NCI-H748 treated with DMSO at 0.1 percent for 48 hours (cell line): ENCODE results near the gene SRRM5.
"Not testable (repeated sequence)": the region's sequence is repeated elsewhere in the genome, so short reads cannot be mapped to it uniquely, and the experiment has no call there.

ENCODE experiments used
- DNase-seq: peaks from one replicate; lab custom pipeline; 2025; lab: John Stamatoyannopoulos, UW

The SRRM5 gene

DNA sequence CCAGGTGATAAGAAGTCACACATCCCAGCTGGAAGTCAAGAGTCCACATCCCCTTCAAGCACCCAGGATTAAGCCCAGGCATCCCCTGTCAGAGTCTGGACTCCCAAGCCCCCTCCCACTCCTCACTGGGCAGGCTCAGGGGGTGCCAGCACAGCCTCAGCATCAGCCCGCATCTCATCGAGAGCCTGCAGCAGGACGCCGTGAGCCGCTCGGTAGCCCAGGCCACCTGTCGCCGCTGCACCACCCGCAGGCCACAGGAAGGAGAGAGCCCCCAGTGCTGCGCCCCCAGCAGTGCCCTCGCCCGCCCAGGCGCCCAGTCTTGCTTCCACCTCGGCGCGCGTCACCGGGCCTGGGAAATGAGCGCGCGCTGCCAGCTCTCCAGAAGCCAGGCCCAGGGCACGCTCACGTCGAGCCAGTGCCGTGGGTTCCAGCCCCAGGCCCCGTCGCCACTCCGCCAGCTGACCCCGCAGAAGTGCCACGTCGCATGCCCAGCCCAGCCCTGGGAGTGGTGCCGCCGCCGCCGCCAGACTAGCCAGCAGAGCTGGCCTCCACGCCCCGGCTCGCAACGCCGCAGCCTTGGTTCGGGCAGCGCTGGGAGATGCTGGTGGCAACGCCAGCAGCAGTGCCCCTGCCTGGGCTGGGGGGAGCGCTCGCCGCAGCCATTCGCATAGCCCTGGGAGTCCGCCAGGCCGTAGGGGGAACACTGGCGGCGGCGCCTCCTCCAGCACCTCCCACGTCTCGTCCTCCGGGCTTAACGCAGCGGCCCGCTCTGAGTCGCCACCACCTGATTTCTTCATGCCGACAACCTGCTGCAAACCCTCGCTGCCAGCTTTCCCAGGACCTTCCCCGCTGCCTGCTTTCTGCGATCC, 19.8 kb upstream of the SRRM5 start:
- DNase-seq = no peak

DNA sequence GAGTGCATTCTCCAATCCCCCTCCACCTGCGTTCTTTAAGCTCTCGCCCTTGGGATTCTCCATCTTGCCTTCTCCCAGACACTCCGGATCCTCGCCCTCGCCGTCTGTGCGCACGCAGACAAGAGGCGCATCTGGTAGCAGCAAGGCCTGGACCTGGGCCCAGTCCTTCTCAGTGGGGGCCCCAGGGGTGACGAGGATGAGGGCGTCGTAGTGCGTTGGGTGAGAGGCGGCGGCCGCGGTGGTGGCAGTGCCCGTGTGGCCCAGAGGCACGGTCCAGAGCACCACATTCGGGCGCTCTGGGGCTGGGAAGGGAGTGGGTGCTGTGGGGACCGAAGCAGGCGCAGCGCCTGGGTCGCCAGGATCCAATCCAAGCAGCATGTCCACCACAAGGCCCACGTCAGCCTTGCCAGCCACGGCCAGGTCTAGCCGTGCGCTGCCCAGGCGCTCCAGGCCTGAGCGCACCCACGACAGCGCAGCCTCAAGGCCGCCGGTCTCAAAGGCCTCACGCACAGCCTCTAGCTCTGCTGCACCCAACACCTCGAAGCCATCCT, 19.0 kb upstream of the SRRM5 start:
- no peak for DNase-seq

DNA sequence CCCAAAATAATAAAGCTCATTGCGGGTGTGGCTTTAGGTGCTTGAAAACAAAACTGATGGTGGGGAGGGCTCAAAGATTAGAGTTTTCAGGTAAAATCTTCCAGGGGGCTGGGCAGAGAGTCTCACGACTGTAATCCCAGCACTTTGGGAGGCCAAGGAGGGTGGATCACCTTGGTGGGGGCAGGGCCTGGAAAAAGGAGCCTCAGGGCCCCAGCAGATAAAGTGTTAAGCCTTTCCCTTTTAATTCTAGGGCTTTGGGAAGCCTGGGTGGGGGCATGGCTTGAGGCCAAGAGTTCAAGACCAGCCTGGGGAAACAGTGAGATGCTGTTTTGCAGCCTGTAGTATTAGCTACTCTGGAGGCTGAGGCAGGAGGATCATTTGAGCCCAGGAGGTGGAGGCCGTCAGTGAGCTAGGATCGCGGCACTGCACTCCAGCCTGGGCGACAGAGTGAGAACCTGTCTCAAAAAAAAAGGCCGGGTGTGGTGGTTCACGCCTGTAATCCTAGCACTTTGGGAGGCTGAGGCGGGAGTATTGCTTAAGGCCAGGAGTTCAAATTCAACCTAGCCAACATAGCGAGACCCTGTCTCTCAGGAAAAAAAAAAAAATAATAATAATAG, 17.7 kb upstream of the SRRM5 start:
- no peak for DNase-seq

DNA sequence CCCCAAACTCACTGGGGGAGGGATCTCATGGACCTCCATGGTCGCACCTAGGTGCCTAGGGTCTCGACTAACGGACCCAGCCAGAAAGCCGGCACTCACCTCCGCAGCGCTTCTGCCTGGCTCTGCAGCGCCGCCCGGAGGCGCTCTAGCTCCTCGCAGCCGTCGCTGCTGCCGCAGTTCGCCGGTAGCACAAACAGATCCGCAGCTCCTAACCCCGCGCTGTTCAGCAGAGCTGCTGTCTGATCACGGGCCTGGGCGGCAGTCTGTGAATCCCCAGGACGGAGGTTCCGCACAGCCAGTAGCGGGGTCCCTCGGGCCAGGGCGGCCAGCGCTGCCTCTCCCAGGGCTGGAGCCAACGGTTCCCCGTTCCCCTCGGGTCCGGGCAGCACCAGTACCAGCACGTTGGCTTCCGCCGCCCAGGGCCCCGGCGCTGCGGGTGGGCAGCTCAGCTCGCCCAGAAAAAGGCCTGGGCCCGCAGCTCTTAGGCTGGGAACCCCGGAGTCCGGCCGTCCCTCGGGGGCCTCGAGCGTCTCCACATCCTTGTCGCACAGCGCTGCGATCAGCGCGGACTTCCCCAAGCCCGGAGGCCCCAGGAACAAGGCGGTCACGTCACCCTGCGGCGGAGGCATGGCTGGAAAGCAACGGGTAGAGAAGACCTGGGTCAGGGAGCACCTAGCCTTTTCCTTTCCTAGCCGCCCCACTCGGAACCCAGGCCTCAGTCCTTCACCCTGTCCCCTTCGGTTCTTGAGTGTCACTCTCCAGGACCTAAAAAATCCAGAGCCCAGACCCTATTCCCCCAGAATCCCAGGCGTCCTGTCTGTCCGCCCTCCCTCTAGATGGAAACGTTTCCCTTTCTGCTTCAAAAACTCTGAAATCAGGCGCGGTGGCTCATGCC, 16.9 kb upstream of the SRRM5 start:
- peak; percentile 67 for DNase-seq

DNA sequence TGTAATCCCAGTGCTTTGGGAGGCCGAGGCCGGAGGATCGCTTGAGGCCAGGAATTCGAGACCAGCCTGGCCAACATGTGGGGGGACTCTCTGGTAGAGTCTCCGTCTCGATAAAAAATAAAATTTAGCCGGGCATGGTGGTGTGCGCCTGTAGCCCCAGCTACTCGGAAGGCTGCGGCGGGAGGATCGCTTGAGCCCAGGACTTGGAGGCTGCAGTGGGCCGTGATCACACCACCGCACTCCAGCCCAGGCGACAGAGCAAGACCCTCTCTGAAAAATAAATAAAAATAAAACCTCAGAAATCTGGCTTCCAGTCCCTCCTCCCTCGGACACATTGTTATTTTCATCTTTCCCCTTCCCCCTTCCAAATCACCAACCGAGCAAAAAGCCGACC, 16.3 kb upstream of the SRRM5 start:
- no peak for DNase-seq

DNA sequence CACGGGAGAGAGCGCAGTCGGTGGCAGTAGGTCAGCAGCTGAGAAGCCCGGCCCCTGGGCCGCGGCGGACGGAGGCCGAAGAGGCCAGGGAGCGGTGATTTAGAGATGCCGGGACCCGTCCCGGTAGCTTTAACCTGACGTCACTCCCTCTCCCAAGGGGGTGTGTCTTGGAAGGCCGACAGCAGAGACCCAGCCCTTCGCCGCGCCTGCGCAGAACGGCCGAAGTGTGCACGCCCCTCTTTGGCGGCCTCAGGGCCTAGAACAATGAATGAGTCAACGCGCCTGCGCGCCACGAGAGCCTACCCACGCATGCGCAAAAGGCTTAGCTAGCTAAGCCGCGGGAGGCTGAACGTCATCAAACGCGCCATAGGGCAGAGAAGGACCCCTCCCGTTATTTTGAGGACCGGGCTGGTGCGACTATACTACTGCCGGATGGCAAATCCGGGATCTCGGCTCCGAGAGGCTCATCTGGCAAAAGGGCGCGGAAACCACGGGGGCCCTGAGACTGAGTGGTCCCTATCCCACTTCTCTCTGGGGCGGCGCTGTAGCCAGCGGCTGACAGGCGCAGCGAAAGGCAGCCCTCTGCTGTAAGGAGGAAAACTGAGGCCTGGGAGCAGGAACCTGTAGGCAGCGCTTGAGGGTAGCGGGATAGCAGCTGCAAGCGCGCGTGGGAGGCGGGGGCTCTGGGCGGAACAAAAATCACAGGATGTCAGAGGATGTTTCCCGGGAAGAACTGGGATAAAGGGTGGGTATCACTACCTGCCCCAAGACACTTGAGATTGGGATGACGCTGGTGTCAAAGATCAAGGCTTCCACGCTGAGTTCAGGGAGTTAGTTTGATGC, 15.7 kb upstream of the SRRM5 start, which contains the start of the genes IRGQ and ZNF576:
IRGQ (minus strand) TSS at position 136 of the 843 bp plus-strand sequence. CDS start 796 bp downstream, outside the sequence.
ZNF576 (plus strand) TSS at position 597 of the 843 bp plus-strand sequence. CDS start 514 bp downstream, outside the sequence.
- DNase-seq = peak; percentile 100

DNA sequence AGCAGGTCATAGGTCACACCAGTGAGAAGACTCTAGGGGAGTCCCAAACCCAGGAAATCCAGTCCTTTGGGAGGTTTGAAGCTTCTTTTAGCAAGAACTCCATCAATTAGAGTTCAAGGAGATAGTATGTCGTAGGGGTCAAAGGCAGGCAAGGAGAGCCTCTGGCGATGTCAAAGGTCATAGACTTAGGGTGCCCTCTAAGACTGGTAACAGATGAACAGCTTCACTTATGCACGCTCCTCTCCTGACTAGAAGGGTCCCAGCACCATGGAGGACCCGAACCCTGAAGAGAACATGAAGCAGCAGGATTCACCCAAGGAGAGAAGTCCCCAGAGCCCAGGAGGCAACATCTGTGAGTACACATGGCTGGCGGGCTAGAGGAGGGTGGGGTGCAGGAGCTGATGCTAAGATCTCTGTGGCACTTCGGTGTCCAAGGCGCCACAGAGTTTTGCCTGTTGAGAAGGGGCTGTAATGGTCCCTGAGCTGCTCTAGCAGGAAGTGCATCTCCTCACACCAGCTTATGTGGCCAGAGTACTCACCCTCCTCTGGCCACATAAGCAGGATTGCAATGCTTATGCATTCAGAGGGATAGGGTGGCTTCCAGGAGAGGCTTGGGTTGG, 14.9 kb upstream of the SRRM5 start:
- no peak for DNase-seq

DNA sequence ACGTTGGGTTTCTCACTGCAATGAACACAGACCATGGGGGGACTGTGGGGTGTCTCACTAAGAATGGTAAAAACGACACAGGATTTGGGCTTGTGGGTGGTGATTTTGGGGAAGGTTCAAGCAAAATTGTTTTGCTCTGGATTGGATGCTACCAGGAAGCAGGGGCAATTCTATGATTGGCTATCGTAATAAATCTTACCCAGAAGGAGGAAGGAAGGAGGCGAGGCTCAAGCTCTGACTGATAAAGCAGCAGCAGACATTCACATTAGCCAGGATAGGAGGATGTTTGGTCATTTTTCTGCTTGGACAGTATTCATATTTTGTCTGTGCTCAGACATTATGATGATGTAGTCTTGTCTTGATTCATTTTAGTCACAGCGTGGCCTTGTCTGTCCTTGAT, 14.0 kb upstream of the SRRM5 start:
- no peak for DNase-seq

DNA sequence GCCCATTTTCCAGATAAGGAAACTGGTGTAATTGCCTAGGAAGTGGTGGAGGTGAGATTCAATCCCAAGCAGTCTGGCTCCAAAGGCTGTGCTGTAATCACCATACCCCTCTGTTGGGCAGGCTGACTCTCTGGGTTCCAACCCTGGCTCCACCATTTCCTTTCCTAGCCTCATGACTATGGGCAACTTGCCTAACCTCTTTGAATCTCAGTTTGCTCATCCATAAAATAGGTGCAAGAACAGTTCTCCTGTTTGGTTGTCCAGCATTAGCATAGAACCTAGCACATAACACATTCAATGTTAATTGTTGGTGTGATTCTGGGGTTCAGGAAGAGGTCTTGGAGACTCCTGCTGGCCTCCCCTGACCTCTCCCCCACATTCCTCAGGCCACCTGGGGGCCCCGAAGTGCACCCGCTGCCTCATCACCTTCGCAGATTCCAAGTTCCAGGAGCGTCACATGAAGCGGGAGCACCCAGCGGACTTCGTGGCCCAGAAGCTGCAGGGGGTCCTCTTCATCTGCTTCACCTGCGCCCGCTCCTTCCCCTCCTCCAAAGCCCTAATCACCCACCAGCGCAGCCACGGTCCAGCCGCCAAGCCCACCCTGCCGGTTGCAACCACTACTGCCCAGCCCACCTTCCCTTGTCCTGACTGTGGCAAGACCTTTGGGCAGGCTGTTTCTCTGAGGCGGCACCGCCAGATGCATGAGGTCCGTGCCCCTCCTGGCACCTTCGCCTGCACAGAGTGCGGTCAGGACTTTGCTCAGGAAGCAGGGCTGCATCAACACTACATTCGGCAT, 13.2 kb upstream of the SRRM5 start:
- no peak for DNase-seq

DNA sequence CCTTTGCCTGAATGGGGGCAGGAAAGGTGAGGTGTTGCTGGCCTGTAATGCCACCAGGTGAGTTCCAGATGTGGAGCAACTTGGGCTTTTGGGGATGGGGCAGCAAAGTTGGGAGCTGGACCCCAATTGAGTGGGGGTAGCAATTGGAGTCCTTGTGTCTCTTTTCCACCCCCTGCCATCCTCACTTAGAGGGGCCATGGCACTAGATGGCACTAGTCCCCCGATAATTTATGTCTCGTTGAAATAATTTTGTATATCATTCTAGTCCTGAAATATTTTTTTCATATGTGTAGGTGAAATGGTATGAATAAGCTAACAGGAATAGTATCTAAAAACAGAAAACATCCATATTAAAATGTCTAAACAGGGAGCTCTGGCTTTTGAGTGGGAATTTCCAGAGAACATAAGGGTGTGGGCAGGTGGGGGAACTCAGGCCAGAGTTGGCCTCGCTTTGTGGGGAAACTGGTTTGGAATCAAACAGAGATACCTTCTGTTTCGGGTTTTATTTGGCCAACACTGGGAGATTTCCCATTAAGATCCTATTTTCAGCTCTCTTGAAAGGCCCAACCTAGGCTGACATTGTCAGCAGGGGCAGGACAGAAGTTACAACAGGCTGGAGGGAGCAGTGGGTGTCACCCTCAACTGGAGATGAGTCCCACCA, 12.1 kb upstream of the SRRM5 start:
- no peak for DNase-seq

DNA sequence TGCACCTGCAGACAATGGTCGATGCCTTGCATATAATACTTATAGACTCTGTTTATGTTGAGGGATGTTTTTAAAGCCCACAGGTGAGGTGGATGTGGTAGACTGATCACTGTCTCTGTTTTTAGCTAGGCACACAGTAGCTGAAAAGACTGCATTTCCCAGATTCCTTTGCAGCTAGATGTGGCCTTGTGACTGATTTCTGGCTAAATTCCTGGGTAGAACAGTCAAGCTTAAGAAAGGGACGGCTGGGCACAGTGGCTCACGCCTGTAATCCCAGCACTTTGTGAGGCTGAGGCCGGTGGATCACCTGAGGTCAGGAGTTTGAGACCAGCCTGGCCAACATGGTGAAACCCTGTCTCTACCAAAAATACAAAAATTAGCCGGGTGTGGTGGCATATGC, 11.6 kb upstream of the SRRM5 start:
- not testable (repeated sequence) for DNase-seq

DNA sequence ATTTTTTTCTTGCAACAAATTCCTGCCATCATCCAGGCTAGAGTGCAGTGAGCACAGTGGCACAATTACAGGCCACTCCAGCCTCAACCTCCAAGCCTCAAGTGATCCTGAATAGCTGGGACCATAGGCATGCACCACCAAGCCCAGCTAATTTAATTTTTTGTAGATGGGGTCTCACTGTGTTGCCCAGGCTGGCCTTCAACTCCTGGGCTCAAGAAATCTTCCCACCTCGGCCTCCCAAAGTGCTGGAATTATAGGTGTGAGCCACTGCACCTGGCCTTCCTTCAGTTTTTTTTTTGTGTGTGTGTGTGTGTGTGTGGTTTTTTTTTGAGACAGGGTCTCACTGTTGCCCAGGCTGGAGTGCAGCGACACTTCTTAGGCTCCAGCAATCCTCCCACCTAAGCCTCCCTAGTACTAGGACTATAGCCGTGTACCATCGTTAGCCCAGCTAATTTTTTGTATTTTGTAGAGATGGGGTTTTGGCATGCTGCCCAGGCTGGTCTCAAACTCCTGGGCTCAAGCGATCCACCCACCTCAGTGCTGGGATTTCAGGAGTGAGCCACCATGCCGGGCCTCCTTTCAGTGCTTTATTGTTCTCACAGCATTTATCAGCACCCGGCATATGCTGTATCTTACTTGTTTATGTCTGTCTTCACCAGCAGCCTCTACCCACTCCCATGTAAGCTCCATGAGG, 5.9 kb upstream of the SRRM5 start:
- no peak for DNase-seq

DNA sequence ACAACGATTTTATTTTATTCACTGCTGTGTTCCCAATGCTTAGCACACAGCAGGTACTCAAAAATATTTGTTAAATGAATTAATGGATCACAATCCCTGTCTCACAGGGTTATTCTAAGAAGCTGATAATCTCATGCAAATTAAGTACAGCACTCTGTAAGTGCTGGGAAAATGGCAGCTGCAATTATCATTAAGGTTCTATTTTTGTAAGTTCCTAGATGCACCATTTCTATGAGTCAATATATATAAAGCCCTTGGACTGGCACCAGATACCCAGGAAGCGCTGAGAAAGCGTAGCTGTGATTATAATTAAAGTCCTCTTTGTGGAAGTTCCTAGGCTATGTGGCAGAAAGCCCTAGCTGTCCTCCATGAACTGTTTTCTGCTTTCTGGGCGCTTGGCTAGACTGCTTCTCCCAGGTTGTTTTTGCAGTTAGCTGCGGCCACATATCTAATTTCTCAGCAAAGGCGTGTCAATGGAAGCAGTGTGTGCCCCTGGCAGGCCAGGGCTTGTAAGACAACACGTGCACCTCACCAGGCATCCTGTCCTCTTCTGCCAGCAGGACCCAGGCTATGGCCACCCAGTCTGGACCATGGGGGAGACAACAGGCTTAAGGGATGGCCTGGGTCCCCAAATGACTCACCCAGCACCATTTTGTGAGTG, 5.2 kb upstream of the SRRM5 start:
- no peak for DNase-seq

DNA sequence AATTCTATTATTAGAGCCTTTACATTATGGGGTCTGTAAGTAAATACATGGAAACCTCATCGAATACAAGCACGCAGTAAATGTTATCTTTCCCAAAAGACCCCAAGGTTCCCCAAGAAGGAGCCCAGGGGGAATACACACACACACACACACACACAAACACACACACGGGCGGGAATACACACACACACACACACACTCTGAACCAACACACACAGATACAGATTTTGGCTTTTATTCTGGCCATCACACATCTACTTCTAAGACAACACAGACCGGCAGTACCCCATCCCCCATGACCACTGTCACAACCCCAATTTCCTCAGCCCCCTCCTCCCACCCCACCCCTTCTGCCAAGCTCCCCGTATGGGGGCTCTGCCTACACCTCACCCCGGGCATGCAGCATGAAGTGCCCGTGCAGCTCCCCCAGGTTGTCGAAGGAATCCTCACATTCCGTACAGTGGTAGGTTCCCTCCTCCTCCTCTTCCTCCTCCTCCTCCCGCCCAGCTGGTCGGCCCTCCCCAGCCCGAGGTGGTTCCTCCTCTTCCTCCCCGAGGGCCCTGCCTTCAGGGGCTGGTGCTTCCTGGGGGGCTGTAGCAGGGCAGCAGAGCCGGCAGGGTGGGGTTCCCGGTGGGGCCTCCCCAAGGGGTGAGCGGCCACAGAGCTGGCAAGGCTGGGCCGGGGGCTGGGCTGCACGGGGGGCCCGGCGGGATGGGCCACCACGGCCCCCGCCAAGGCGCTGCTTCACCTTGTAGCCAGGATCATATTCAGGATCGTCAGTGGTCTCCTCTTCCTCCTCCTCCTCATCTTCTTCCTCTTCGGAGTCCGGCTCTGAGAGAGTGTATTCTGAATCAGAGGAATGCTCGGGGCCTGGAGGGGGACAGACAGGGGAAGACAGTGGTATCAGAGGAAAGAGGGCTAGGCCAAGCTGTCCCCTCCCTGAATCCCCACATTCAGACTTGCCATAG, 4.4 kb upstream of the SRRM5 start:
- no peak for DNase-seq

DNA sequence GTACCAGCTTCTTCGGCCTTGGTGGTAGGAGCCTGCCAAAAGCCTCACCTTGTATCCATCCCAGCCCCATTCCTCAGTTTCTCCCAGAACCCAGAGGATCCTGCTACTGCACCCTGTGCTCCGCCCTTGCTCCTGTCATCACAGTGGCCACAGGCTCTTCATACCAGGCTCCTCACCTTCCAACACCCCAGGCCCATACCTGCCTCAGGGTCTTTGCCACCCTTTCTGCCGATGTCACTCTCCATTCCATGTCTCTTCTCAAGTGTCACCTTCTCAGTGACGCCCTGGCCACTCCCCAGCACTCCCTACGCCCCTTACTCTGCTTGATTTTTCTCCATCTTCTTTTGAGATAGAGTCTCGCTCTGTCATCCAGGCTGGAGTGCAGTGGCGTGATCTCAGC, 2.0 kb upstream of the SRRM5 start:
- DNase-seq = no peak

DNA sequence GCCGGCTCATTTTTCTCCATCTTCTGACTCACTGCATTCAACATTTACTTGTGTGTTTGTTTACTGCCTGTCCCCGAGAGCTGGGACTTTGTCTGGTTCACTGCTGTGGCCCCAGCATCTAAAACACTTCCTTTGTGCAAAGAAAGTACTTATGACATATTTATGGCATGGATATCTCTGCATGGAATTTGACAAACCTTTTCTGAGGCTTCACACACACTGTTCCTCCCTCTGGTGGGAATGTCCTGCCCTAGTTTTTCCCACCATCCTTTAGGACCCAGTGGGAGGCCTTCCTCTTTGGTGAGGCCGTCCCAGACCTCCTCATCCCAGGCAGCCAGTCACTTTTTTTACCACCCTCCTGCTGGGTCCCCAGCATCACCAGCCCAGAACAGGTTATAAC, 1.4 kb upstream of the SRRM5 start:
- DNase-seq = no peak

DNA sequence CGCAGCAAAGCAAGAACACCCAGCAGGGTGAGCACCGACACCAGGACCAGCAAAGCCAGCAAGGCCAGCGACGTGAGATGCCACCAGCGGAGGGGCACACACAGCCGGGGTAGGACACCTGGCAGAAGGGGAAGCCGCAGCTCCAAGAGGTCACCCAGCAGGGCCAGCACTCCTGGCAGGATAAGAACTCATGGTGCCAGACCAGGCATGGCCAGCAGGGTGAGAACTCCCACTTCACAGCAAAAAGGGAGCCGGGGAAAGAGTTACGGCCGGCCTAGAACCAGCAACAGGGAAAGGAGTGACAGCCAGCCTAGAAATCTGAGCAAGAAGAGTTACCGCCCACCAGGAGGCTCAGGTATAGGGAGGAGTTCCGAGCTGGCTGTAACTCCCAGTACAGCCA, 486 bp downstream of the SRRM5 start:
- DNase-seq = no peak
